HFFc6 (cell line): Measurements from ENCODE around the gene TPMT. TPM values are rescaled to one million over a fixed set of nuclear protein-coding genes. Genes with fewer than 3 reads are reported as not detected.
A peak's percentile ranks its signal among the peaks of the same experiment; 100 is the strongest.
"Not testable (repeated sequence)": the region's sequence is repeated elsewhere in the genome, so short reads cannot be mapped to it uniquely, and the experiment has no call there.

ENCODE experiments used
- DNase-seq: peaks from one replicate; pipeline ENCODE4 v3.0.0-alpha.2; 2018
- H3K27ac Mint-ChIP-seq: 2 replicates; pipeline ENCODE4 v1.8.0; 2020; ENCODE audit warnings: mild to moderate bottlenecking, mixed read lengths
- H3K27me3 Mint-ChIP-seq: 2 replicates; pipeline ENCODE4 v1.8.0; 2021; ENCODE audit warnings: mild to moderate bottlenecking, moderate library complexity, mixed read lengths; ENCODE audit not compliant: insufficient read depth
- H3K36me3 Mint-ChIP-seq: 2 replicates; pipeline ENCODE4 v1.8.0; 2021; ENCODE audit warnings: low read depth, mixed read lengths
- H3K4me1 Mint-ChIP-seq: 2 replicates; pipeline ENCODE4 v1.8.0; 2020; ENCODE audit warnings: low read depth, mixed read lengths
- H3K4me3 Mint-ChIP-seq: 2 replicates; pipeline ENCODE4 v1.8.0; 2020; ENCODE audit warnings: mild to moderate bottlenecking, moderate library complexity, mixed read lengths
- H3K9me3 Mint-ChIP-seq: 2 replicates; pipeline ENCODE4 v1.8.0; 2020; ENCODE audit warnings: mild to moderate bottlenecking, mixed read lengths
- CTCF ChIP-seq: fragments of 200-600 bp; sonication (generic); IDR thresholded peaks from 2 replicates; pipeline ENCODE4 v1.5.0; 2021; ENCODE audit warnings: antibody characterized with exemption, mild to moderate bottlenecking
- total RNA-seq, 6 experiments: library from RNA; stranded (reverse); fragmentation: NEBNext Ultra II Directional; extraction: Animal tissue kit (Norgen Biotek cat#: 25700); gene quantifications; 2 replicates in 1 of 6; 3 replicates in 5 of 6; pipeline ENCODE4 v1.2.3, GENCODE V29; 2021

The TPMT gene
- total RNA-seq, 6 experiments from 2014 or later: 15.5 to 23.1 (median 21.2) TPM

GRCh38 chr6:18155864-18156421 lies 1.1 kb upstream of the TPMT start:
- TF ChIP-seq CTCF: peak; percentile 56
- peak; percentile 30 for DNase-seq
- H3K4me1 Mint-ChIP-seq: peaks cover 34% of the 10 kb centered on the region
- peaks cover 2% of the 10 kb centered on the region for H3K27me3 Mint-ChIP-seq
- H3K36me3 Mint-ChIP-seq: peaks cover 16% of the 10 kb centered on the region
- peak overlapping the region; percentile 99 for H3K4me3 Mint-ChIP-seq
- H3K9me3 Mint-ChIP-seq: no peaks in the 10 kb centered on the region
- H3K27ac Mint-ChIP-seq: peak overlapping the region; percentile 66

- peaks cover 2% of the 10 kb centered on the region for H3K27me3 Mint-ChIP-seq
- peaks cover 30% of the 10 kb centered on the region for H3K4me1 Mint-ChIP-seq
- DNase-seq: peak; percentile 98
- H3K36me3 Mint-ChIP-seq: peaks cover 15% of the 10 kb centered on the region
- no peak for TF ChIP-seq CTCF
- peak within 1 kb of the TSS; percentile 99 for H3K4me3 Mint-ChIP-seq
- no peaks in the 10 kb centered on the region for H3K9me3 Mint-ChIP-seq
- peak within 1 kb of the TSS; percentile 98 for H3K27ac Mint-ChIP-seq
Observed at GRCh38 chr6:18155150-18155863, 430 bp upstream of the TPMT start, which contains the start of gene KDM1B. Gene KDM1B (plus strand): TSS chr6:18155422. CDS start chr6:18159896, 4,474 bp downstream.

- peaks cover 40% of the 10 kb centered on the region for H3K4me1 Mint-ChIP-seq
- peak overlapping the region; percentile 99 for H3K4me3 Mint-ChIP-seq
- TF ChIP-seq CTCF: no peak
- no peaks in the 10 kb centered on the region for H3K9me3 Mint-ChIP-seq
- no peak for DNase-seq
- peaks cover 17% of the 10 kb centered on the region for H3K36me3 Mint-ChIP-seq
- H3K27me3 Mint-ChIP-seq: peaks cover 2% of the 10 kb centered on the region
- H3K27ac Mint-ChIP-seq: peak overlapping the region; percentile 82
Observed at GRCh38 chr6:18153311-18153703, 1.6 kb downstream of the TPMT start.

GRCh38 chr6:18151801-18152200 lies 3.1 kb downstream of the TPMT start:
- Mint-ChIP-seq H3K9me3 (no peaks in the 10 kb centered on the region), H3K4me1 (peaks cover 55% of the 10 kb centered on the region), H3K27me3 (peaks cover 2% of the 10 kb centered on the region), H3K36me3 (peaks cover 24% of the 10 kb centered on the region), H3K27ac (no peak overlapping the region), H3K4me3 (no peak overlapping the region)
- TF ChIP-seq CTCF: no peak
- no peak for DNase-seq

GRCh38 chr6:18151391-18151790 lies 3.5 kb downstream of the TPMT start:
- not testable (repeated sequence) for H3K27ac Mint-ChIP-seq, H3K27me3 Mint-ChIP-seq, H3K4me3 Mint-ChIP-seq, DNase-seq, H3K9me3 Mint-ChIP-seq
- peaks cover 55% of the 10 kb centered on the region for H3K4me1 Mint-ChIP-seq
- peaks cover 25% of the 10 kb centered on the region for H3K36me3 Mint-ChIP-seq
